ENCODE data around the gene AFF2.
"Not testable (repeated sequence)": the region's sequence is repeated elsewhere in the genome, so short reads cannot be mapped to it uniquely, and the experiment has no call there.

Gene AFF2

GRCh38 chrX:148662014-148662413 is 161.6 kb downstream of the AFF2 start:
- TF ChIP-seq CSRNP3 (CRISPR knock-in tag; IDR thresholded peaks at IDR 0.05) (no peak), PPARA (CRISPR knock-in tag; IDR thresholded peaks at IDR 0.05; ENCODE audit: borderline replicate concordance) (no peak), ZNF8 (CRISPR knock-in tag; IDR thresholded peaks at IDR 0.05) (no peak), ZNF565 (CRISPR knock-in tag; conservative IDR thresholded peaks at IDR 0.05; ENCODE audit: low read depth) (no peak)
- ATAC-seq = no peak

- ATAC-seq = no peak
- TF ChIP-seq, protein P1, sequence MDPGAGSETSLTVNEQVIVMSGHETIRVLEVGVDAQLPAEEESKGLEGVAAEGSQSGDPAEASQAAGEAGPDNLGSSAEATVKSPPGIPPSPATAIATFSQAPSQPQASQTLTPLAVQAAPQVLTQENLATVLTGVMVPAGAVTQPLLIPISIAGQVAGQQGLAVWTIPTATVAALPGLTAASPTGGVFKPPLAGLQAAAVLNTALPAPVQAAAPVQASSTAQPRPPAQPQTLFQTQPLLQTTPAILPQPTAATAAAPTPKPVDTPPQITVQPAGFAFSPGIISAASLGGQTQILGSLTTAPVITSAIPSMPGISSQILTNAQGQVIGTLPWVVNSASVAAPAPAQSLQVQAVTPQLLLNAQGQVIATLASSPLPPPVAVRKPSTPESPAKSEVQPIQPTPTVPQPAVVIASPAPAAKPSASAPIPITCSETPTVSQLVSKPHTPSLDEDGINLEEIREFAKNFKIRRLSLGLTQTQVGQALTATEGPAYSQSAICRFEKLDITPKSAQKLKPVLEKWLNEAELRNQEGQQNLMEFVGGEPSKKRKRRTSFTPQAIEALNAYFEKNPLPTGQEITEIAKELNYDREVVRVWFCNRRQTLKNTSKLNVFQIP (CRISPR knock-in tag; IDR thresholded peaks at IDR 0.05; ENCODE audit: borderline replicate concordance, low read depth) = no peak
- no peak for TF ChIP-seq ESRRG (CRISPR knock-in tag; IDR thresholded peaks at IDR 0.05)
- no peak for TF ChIP-seq BACH2 (CRISPR knock-in tag; IDR thresholded peaks at IDR 0.05; ENCODE audit: borderline replicate concordance)
- TF ChIP-seq, protein P2, sequence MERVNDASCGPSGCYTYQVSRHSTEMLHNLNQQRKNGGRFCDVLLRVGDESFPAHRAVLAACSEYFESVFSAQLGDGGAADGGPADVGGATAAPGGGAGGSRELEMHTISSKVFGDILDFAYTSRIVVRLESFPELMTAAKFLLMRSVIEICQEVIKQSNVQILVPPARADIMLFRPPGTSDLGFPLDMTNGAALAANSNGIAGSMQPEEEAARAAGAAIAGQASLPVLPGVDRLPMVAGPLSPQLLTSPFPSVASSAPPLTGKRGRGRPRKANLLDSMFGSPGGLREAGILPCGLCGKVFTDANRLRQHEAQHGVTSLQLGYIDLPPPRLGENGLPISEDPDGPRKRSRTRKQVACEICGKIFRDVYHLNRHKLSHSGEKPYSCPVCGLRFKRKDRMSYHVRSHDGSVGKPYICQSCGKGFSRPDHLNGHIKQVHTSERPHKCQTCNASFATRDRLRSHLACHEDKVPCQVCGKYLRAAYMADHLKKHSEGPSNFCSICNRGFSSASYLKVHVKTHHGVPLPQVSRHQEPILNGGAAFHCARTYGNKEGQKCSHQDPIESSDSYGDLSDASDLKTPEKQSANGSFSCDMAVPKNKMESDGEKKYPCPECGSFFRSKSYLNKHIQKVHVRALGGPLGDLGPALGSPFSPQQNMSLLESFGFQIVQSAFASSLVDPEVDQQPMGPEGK (CRISPR knock-in tag; IDR thresholded peaks at IDR 0.05; ENCODE audit: borderline replicate concordance) = no peak
- no peak for TF ChIP-seq CSRNP3 (CRISPR knock-in tag; IDR thresholded peaks at IDR 0.05)
- TF ChIP-seq ZFP30 (CRISPR knock-in tag; IDR thresholded peaks at IDR 0.05) = no peak
- TF ChIP-seq SNAI2 (CRISPR knock-in tag; IDR thresholded peaks at IDR 0.05) = no peak
- no peak for TF ChIP-seq CREB5 (CRISPR knock-in tag; IDR thresholded peaks at IDR 0.05; ENCODE audit: low read depth)
- TF ChIP-seq TSHZ2 (CRISPR knock-in tag; IDR thresholded peaks at IDR 0.05) = no peak
- no peak for TF ChIP-seq ZC3H10 (CRISPR knock-in tag; IDR thresholded peaks at IDR 0.05)
- no peak for TF ChIP-seq ZNF8 (CRISPR knock-in tag; IDR thresholded peaks at IDR 0.05)
- no peak for TF ChIP-seq RARB (CRISPR knock-in tag; IDR thresholded peaks at IDR 0.05)
- no peak for TF ChIP-seq TCF4 (CRISPR knock-in tag; IDR thresholded peaks at IDR 0.05; ENCODE audit: borderline replicate concordance)
- no peak for TF ChIP-seq ISL1 (CRISPR knock-in tag; IDR thresholded peaks at IDR 0.05)
These were observed 163.8 kb downstream of the AFF2 start for GRCh38 chrX:148664171-148664570.

- no peak for ATAC-seq
- TF ChIP-seq RARB (CRISPR knock-in tag; IDR thresholded peaks at IDR 0.05) (no peak), ESRRG (CRISPR knock-in tag; IDR thresholded peaks at IDR 0.05) (no peak), TSHZ2 (CRISPR knock-in tag; IDR thresholded peaks at IDR 0.05) (no peak)
These were observed 164.6 kb downstream of the AFF2 start for GRCh38 chrX:148664995-148665394.

- ATAC-seq = not testable (repeated sequence)
These were observed 168.8 kb downstream of the AFF2 start for GRCh38 chrX:148669175-148669574.
